K562 (cell line): ENCODE results near the gene TLR3. TPM values are rescaled to one million over a fixed set of nuclear protein-coding genes. Genes with fewer than 3 reads are reported as not detected.
"Not testable (repeated sequence)": the region's sequence is repeated elsewhere in the genome, so short reads cannot be mapped to it uniquely, and the experiment has no call there.

Experiments used
- ATAC-seq: fragments of 200-7000 bp; cut with Tn5 transposase; 3 replicates; pipeline ENCODE4 v1.9.1; 2020; ENCODE audit warnings: moderate library complexity
- BruUV-seq: library from RNA; stranded (reverse); fragments of 400-500 nt; replicated peaks from 2 replicates; lab custom pipeline; 2021; lab: Mats Ljungman, UMichigan
- CTCF ChIA-PET: fragments of 300-600 bp; formaldehyde crosslinking; extraction: SDS; loops from one replicate; lab custom pipeline; 2021; ENCODE audit warnings: low intra/inter-chr PET ratio; lab: Yijun Ruan, JAX
- POLR2A ChIA-PET: fragments of 300-600, 350-650 bp; sonication (Branson Sonifier 250); formaldehyde crosslinking; extraction: SDS; loops from one replicate; lab custom pipeline; 2021; ENCODE audit warnings: antibody characterized with exemption, inconsistent platforms; lab: Yijun Ruan, JAX
- DNase-seq, 4 experiments: peaks; one replicate each; pipeline versions ENCODE4 v3.0.0 to v3.0.0-alpha.2; 2011 to 2018; ENCODE audit warnings: low spot score in 3 of 4, mixed read lengths in 3 of 4; ENCODE audit errors: extremely low read depth in 1 of 4
- FAIRE-seq: peaks from 2 replicates; lab custom pipeline; 2011; peaks lifted over from hg19 to GRCh38; lab: Jason Lieb, UNC
- H2AFZ ChIP-seq: 2 replicates; pipeline ENCODE4 v1.6.0; 2011; ENCODE audit warnings: low read depth, low read length, control low read depth, inconsistent platforms
- H3K27ac ChIP-seq: fragments of 200-600 bp; 3 replicates; pipeline ENCODE4 v1.8.0; 2011; ENCODE audit warnings: low read depth, mild to moderate bottlenecking, control low read depth, inconsistent platforms, low read length, moderate library complexity, mixed read lengths; ENCODE audit errors: extremely low read depth
- H3K27me3 ChIP-seq, 2 experiments: fragments of 300-600 bp in 1 of 2; 2 replicates in 1 of 2; 3 replicates in 1 of 2; pipeline versions ENCODE4 v1.6.0 to v1.8.0; 2011; ENCODE audit warnings: inconsistent platforms in 2 of 2, low read length in 2 of 2, mild to moderate bottlenecking in 1 of 2, mixed read lengths in 1 of 2, moderate library complexity in 1 of 2; ENCODE audit not compliant: control insufficient read depth in 2 of 2, insufficient read depth in 2 of 2
- H3K36me3 ChIP-seq: fragments of 300-600 bp; 3 replicates; pipeline ENCODE4 v1.8.0; 2011; ENCODE audit warnings: mild to moderate bottlenecking, low read length, inconsistent platforms; ENCODE audit not compliant: control insufficient read depth, insufficient read depth
- H3K4me1 ChIP-seq, 2 experiments: fragments of 200-600 bp in 1 of 2; replicated peaks in 1 of 2; 2 replicates in 1 of 2; 3 replicates in 1 of 2; pipeline versions ENCODE4 v1.5.1 to v1.8.0; 2011; ENCODE audit warnings: inconsistent platforms in 2 of 2, low read length in 2 of 2, mild to moderate bottlenecking in 1 of 2, mixed read lengths in 1 of 2, moderate library complexity in 1 of 2; ENCODE audit not compliant: control insufficient read depth in 2 of 2, insufficient read depth in 2 of 2
- H3K4me2 ChIP-seq: 2 replicates; pipeline ENCODE4 v1.6.1; 2011; ENCODE audit warnings: low read length, control low read depth, inconsistent platforms, mixed read lengths; ENCODE audit not compliant: insufficient read depth
- H3K4me3 ChIP-seq: fragments of 200-600 bp; sonication (generic), shearing (Covaris generic); 2 replicates; pipeline ENCODE4 v1.5.1; 2016; ENCODE audit warnings: control low read depth, inconsistent platforms
- H3K79me2 ChIP-seq: fragments of 200-600 bp; 3 replicates; pipeline ENCODE4 v1.8.0; 2011; ENCODE audit warnings: low read length, inconsistent platforms; ENCODE audit not compliant: control insufficient read depth, insufficient read depth
- H3K9ac ChIP-seq, 2 experiments: 2 replicates each; pipeline versions ENCODE4 v1.6.0 to v1.6.1; 2011; ENCODE audit warnings: low read depth in 2 of 2, low read length in 2 of 2, control low read depth in 1 of 2, inconsistent platforms in 1 of 2, mild to moderate bottlenecking in 1 of 2, mixed read lengths in 1 of 2; ENCODE audit not compliant: insufficient read depth in 1 of 2
- H3K9me1 ChIP-seq: one replicate; pipeline ENCODE4 v1.6.0; 2011; ENCODE audit warnings: inconsistent platforms, mild to moderate bottlenecking, low read length, moderate library complexity; ENCODE audit not compliant: control insufficient read depth, insufficient read depth
- H3K9me3 ChIP-seq: replicated peaks from 2 replicates; pipeline ENCODE4 v1.5.1; 2011; ENCODE audit warnings: low read depth, low read length, inconsistent platforms; ENCODE audit not compliant: control insufficient read depth, insufficient read depth
- H4K20me1 ChIP-seq: replicated peaks from 2 replicates; pipeline ENCODE4 v1.6.1; 2011; ENCODE audit warnings: low read length, inconsistent platforms, mixed read lengths; ENCODE audit not compliant: control insufficient read depth, insufficient read depth
- BHLHE40 ChIP-seq: IDR thresholded peaks from 2 replicates; pipeline ENCODE4 v1.6.1; 2011; ENCODE audit warnings: low read length, improper control_type of control experiment
- BRD4 ChIP-seq: fragments of 200-600 bp; sonication (generic); IDR thresholded peaks from 2 replicates; pipeline ENCODE4 v1.6.1; 2017; ENCODE audit warnings: inconsistent platforms
- FOXJ2 ChIP-seq: fragments of 200-800 bp; sonication (Bioruptor generic); IDR thresholded peaks from 2 replicates; pipeline ENCODE4 v1.6.1; 2016; ENCODE audit warnings: missing genetic modification characterization, missing compliant biosample characterization
- HOXB6 ChIP-seq: fragments of 250-450 bp; sonication (Bioruptor Pico); IDR thresholded peaks from 2 replicates; pipeline ENCODE4 v1.5.1; 2022; ENCODE audit warnings: mild to moderate bottlenecking, borderline replicate concordance
- PHB ChIP-seq: fragments of 250-450 bp; sonication (Bioruptor Pico); IDR thresholded peaks from 2 replicates; pipeline ENCODE4 v1.5.0; 2021
- POLR2A ChIP-seq: fragments of 450-650 bp; conservative IDR thresholded peaks from 2 replicates; pipeline ENCODE4 v1.6.1; 2016
- ZC3H11A ChIP-seq: IDR thresholded peaks from 2 replicates; pipeline ENCODE4 v1.6.1; 2012; ENCODE audit warnings: low read depth, low read length, improper control_type of control experiment
- ZFX ChIP-seq: sonication (generic); formaldehyde crosslinking; IDR thresholded peaks from 2 replicates; pipeline ENCODE4 v1.8.0; 2022; ENCODE audit warnings: mild to moderate bottlenecking, missing genetic modification reagents, moderate library complexity
- ZNF121 ChIP-seq: sonication (generic); formaldehyde crosslinking; conservative IDR thresholded peaks from 2 replicates; pipeline ENCODE4 v1.8.0; 2022; ENCODE audit warnings: missing genetic modification reagents
- ZNF24 ChIP-seq: fragments of 450-650 bp; IDR thresholded peaks from 2 replicates; pipeline ENCODE4 v1.6.1; 2016
- WGBS: fragments of 100-300 bp; shearing (Covaris generic); methylation state at CpG from one replicate; pipeline ENCODE4 v1.1.6; 2016; ENCODE audit warnings: low coverage, mixed read lengths; ENCODE audit not compliant: insufficient coverage; ENCODE audit errors: missing lambda C conversion rate; 5-methylcytosine and 5-hydroxymethylcytosine counted together
- in situ Hi-C: fragments of 300-500 bp; cut with MboI; formaldehyde crosslinking; loops from 4 replicates; pipeline ENCODE4 v1.15.0; 2018; ENCODE audit warnings: inconsistent platforms, mixed read lengths
- intact Hi-C: fragments of 100-400 bp; cut with micrococcal nuclease; formaldehyde crosslinking; loops from 2 replicates; pipeline ENCODE4 v1.14.2; 2022
- polyA plus RNA-seq, 8 experiments: library from polyadenylated mRNA; depleted of rRNA in 4 of 8; stranded (reverse) in 5 of 8; unstranded in 3 of 8; fragments of >200 nt; fragmentation: Nextera tagmentation in 2 of 8; fragmentation: Illumina TruSeq in 1 of 8; extraction: Ambion mirVana in 2 of 8; extraction: Trizol in 1 of 8; gene quantifications; 2 replicates each; pipeline versions ENCODE4 v1.2.1 to v1.2.3, GENCODE V29; 2011 to 2014; ENCODE audit warnings: inconsistent platforms in 1 of 8, missing spikeins in 1 of 8
- total RNA-seq, 7 experiments: library from RNA; depleted of rRNA in 6 of 7; stranded (reverse); fragments of >200 nt in 6 of 7; fragmentation: Illumina TruSeq in 2 of 7; extraction: Trizol in 2 of 7; gene quantifications; 2 replicates each; pipeline versions ENCODE4 v1.2.1 to v1.2.3, GENCODE V29; 2011 to 2021; ENCODE audit warnings: low replicate concordance in 1 of 7
- TF ChIP-seq, protein P1 (sequence below): fragments of 450-650 bp; IDR thresholded peaks from 2 replicates; pipeline ENCODE4 v1.6.1; 2016; ENCODE audit warnings: borderline replicate concordance

The TLR3 gene
- total and polyA plus RNA-seq, 9 of the 15 experiments (the other 6 are each of a cell fraction or from before 2014, with no cell fraction given), result 0.01 TPM; not detected in 8

DNA sequence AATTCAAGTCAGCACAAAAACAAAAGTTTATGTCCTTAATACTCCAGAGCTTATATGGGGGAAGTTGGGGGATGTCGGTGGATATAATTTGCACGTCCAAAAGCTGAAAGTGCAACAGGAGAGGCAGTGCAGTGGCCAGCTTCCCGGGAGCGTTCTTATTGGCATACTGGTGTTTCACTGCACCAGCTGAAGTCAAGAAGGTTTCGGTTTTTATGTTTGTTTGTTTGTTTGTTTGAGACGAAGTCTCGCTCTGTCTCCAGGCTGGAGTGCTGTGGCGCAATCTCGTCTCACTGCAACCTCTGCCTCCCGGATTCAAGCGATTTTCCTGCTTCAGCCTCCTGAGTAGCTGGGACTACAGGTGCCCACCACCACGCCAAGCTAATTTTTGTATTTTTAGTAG, 28.6 kb upstream of the TLR3 start:
- H3K27ac ChIP-seq, result no peak overlapping the region
- in situ Hi-C loops (loop anchor here (25.0 kb wide), 1 partner anchor 1003 kb away; no protein-coding TSS in a partner anchor), intact Hi-C loops (no loop called here)
- no peak overlapping the region for H2AFZ ChIP-seq
- FAIRE-seq (no peak), DNase-seq (no peak)
- no peak overlapping the region for H3K9ac ChIP-seq
- H3K4me1 ChIP-seq, result no peaks in the 10 kb centered on the region
- BruUV-seq, result no TSS peak
- H3K79me2 ChIP-seq, result no peaks in the 10 kb centered on the region
- H3K27me3 ChIP-seq, result peaks cover 0 to 15% of the 10 kb centered on the region in 2 experiments; a peak in 4 of 5 replicates
- H3K36me3 ChIP-seq, result no peaks in the 10 kb centered on the region
- POLR2A ChIA-PET, result interaction anchor here (0.6 kb wide), 1 partner anchor 95 kb away, joined by 3 read pairs; no protein-coding TSS in a partner anchor
- 0 out of 2 replicates have a peak, but pooled peaks cover 4% of the 10 kb centered on the region for H4K20me1 ChIP-seq
- no peak for TF ChIP-seq POLR2A
- TF ChIP-seq, protein P1, sequence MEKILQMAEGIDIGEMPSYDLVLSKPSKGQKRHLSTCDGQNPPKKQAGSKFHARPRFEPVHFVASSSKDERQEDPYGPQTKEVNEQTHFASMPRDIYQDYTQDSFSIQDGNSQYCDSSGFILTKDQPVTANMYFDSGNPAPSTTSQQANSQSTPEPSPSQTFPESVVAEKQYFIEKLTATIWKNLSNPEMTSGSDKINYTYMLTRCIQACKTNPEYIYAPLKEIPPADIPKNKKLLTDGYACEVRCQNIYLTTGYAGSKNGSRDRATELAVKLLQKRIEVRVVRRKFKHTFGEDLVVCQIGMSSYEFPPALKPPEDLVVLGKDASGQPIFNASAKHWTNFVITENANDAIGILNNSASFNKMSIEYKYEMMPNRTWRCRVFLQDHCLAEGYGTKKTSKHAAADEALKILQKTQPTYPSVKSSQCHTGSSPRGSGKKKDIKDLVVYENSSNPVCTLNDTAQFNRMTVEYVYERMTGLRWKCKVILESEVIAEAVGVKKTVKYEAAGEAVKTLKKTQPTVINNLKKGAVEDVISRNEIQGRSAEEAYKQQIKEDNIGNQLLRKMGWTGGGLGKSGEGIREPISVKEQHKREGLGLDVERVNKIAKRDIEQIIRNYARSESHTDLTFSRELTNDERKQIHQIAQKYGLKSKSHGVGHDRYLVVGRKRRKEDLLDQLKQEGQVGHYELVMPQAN, result no peak
- no peak for TF ChIP-seq HOXB6 (CRISPR knock-in tag)
- no peak for TF ChIP-seq ZFX (CRISPR knock-in tag)
- TF ChIP-seq BHLHE40, result no peak
- TF ChIP-seq FOXJ2 (tag), result no peak
- TF ChIP-seq PHB (CRISPR knock-in tag), result no peak
- no peak for TF ChIP-seq BRD4
- TF ChIP-seq ZNF24, result no peak
- no peak for TF ChIP-seq ZC3H11A
- no peak for TF ChIP-seq ZNF121
- TF ChIP-seq, all 486 proteins: peak for 0
- no peak for ATAC-seq
- no peaks in the 10 kb centered on the region for H3K9me1 ChIP-seq
- H3K4me2 ChIP-seq, result no peak overlapping the region
- no peaks in the 10 kb centered on the region for H3K9me3 ChIP-seq
- H3K4me3 ChIP-seq, result no peak overlapping the region
- 1% methylated on average over 9 of the region's 12 CpGs for WGBS
- CTCF ChIA-PET, result no interaction called here

DNA sequence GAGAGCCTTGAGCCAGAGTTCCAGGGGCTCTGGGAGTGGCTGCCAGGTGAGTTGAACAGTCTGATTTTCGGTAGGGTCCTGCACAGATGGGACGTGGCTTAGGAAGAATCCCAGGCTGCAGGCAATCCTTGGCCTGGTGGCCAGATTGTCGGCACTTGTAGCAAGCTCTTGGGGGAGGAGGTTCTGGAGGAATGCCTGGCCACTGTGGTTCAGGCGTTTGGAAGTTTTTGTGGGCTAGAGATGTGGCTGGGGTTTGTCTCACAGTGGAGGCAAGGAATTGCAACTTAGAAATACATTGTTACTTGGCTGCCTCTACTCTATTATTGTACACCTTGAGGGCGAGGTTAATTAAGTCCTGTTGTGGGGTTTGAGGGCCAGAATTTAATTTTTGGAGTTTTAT, 21.5 kb upstream of the TLR3 start:
- peaks cover 0 to 11% of the 10 kb centered on the region in 2 experiments; a peak in 2 of 5 replicates for H3K27me3 ChIP-seq
- H3K36me3 ChIP-seq, result not testable (repeated sequence)

More for the DNA sequence above, 21.5 kb upstream of the TLR3 start:
- DNase-seq, H4K20me1 ChIP-seq, POLR2A ChIA-PET, BruUV-seq, CTCF ChIA-PET, FAIRE-seq, H2AFZ ChIP-seq, H3K27ac ChIP-seq, H3K4me1 ChIP-seq, H3K9ac ChIP-seq, H3K9me3 ChIP-seq, H3K9me1 ChIP-seq, ATAC-seq, intact Hi-C loops, H3K4me3 ChIP-seq, H3K79me2 ChIP-seq, H3K4me2 ChIP-seq: not testable (repeated sequence)
- in situ Hi-C loops, result loop anchor here (25.0 kb wide), 1 partner anchor 1010 kb away; no protein-coding TSS in a partner anchor
- WGBS, result 0% methylated on average over 5 of the region's 5 CpGs
